ENCODE data around the gene AFF3.

AFF3 gene

GRCh38 chr2:99918389-99918788 is 224.0 kb downstream of the AFF3 start:
- DNase-seq: no peak

- DNase-seq: no peak
These were observed 227.2 kb downstream of the AFF3 start for GRCh38 chr2:99915108-99915675.

GRCh38 chr2:99911736-99912135 is 230.7 kb downstream of the AFF3 start:
- DNase-seq: no peak

GRCh38 chr2:99910902-99911301 is 231.5 kb downstream of the AFF3 start:
- DNase-seq: no peak

- DNase-seq: no peak
These were observed 236.8 kb downstream of the AFF3 start for GRCh38 chr2:99905636-99906035.

GRCh38 chr2:99905025-99905424 is 237.4 kb downstream of the AFF3 start:
- DNase-seq: no peak

- DNase-seq: no peak
These were observed 238.4 kb downstream of the AFF3 start for GRCh38 chr2:99903981-99904380.

- DNase-seq: no peak
These were observed 241.8 kb downstream of the AFF3 start for GRCh38 chr2:99900556-99900955.

GRCh38 chr2:99899882-99900281 is 242.5 kb downstream of the AFF3 start:
- no peak for DNase-seq

- DNase-seq: no peak
These were observed 243.1 kb downstream of the AFF3 start for GRCh38 chr2:99899058-99899855.

- no peak for DNase-seq
These were observed 243.9 kb downstream of the AFF3 start for GRCh38 chr2:99898336-99899048.

- DNase-seq: peak; percentile 43
These were observed 251.0 kb downstream of the AFF3 start for GRCh38 chr2:99891428-99891780.

- DNase-seq: peak; percentile 47
These were observed 251.6 kb downstream of the AFF3 start for GRCh38 chr2:99890568-99891427.

GRCh38 chr2:99888617-99889016 is 253.8 kb downstream of the AFF3 start:
- DNase-seq: no peak

- DNase-seq: no peak
These were observed 256.0 kb downstream of the AFF3 start for GRCh38 chr2:99886418-99886817.

GRCh38 chr2:99883358-99883757 is 259.0 kb downstream of the AFF3 start:
- DNase-seq: peak; percentile 25

GRCh38 chr2:99881901-99882591 is 260.3 kb downstream of the AFF3 start:
- peak; percentile 85 for DNase-seq

- DNase-seq: no peak
These were observed 261.5 kb downstream of the AFF3 start for GRCh38 chr2:99880964-99881294.

- peak; percentile 57 for DNase-seq
These were observed 262.0 kb downstream of the AFF3 start for GRCh38 chr2:99880148-99880963.

GRCh38 chr2:99879481-99879880 is 262.9 kb downstream of the AFF3 start:
- no peak for DNase-seq

GRCh38 chr2:99878581-99879350 is 263.6 kb downstream of the AFF3 start:
- DNase-seq: no peak
